Measurements from ENCODE around the gene IGF2BP2. TPM values are rescaled to one million over a fixed set of nuclear protein-coding genes. Genes with fewer than 3 reads are reported as not detected.

Gene IGF2BP2
- total RNA-seq, 1 donor from 2014 or later = 17.9 TPM

GRCh38 chr3:185737740-185738680, 86.8 kb downstream of the IGF2BP2 start:
- no peak for TF ChIP-seq CTCF (IDR thresholded peaks at IDR 0.05; ENCODE audit: borderline replicate concordance)
- Histone ChIP-seq H3K9me3 (replicated peaks) (no peaks in the 10 kb centered on the region), H3K4me1 (no peaks in the 10 kb centered on the region), H3K36me3 (no peaks in the 10 kb centered on the region), H3K27me3 (ENCODE audit: low read depth) (no peaks in the 10 kb centered on the region), H3K4me3 (no peak overlapping the region), H3K27ac (replicated peaks) (no peak overlapping the region)
- intact Hi-C loops (cut with micrococcal nuclease) = no loop called here
- DNase-seq = no peak

GRCh38 chr3:185737020-185737419, 87.8 kb downstream of the IGF2BP2 start:
- no peaks in the 10 kb centered on the region for H3K4me1 ChIP-seq
- H3K27me3 ChIP-seq (ENCODE audit: low read depth) = no peaks in the 10 kb centered on the region
- H3K9me3 ChIP-seq (replicated peaks) = no peaks in the 10 kb centered on the region
- no peak overlapping the region for H3K27ac ChIP-seq (replicated peaks)
- intact Hi-C loops (cut with micrococcal nuclease) = no loop called here
- DNase-seq = no peak
- no peak for TF ChIP-seq CTCF (IDR thresholded peaks at IDR 0.05; ENCODE audit: borderline replicate concordance)
- no peaks in the 10 kb centered on the region for H3K36me3 ChIP-seq
- no peak overlapping the region for H3K4me3 ChIP-seq

- Histone ChIP-seq H3K9me3 (replicated peaks) (no peaks in the 10 kb centered on the region), H3K4me3 (no peak overlapping the region), H3K36me3 (no peaks in the 10 kb centered on the region), H3K27ac (replicated peaks) (no peak overlapping the region), H3K4me1 (no peaks in the 10 kb centered on the region), H3K27me3 (ENCODE audit: low read depth) (no peaks in the 10 kb centered on the region)
- no peak for DNase-seq
- intact Hi-C loops (cut with micrococcal nuclease) = no loop called here
- no peak for TF ChIP-seq CTCF (IDR thresholded peaks at IDR 0.05; ENCODE audit: borderline replicate concordance)
Measured at GRCh38 chr3:185734725-185735096, 90.1 kb downstream of the IGF2BP2 start.

GRCh38 chr3:185733980-185734724, 90.7 kb downstream of the IGF2BP2 start:
- H3K4me1 ChIP-seq = no peaks in the 10 kb centered on the region
- H3K36me3 ChIP-seq = no peaks in the 10 kb centered on the region
- intact Hi-C loops (cut with micrococcal nuclease) = no loop called here
- no peak overlapping the region for H3K4me3 ChIP-seq
- H3K27ac ChIP-seq (replicated peaks) = no peak overlapping the region
- peak; percentile 60 for TF ChIP-seq CTCF (IDR thresholded peaks at IDR 0.05; ENCODE audit: borderline replicate concordance)
- DNase-seq = no peak
- no peaks in the 10 kb centered on the region for H3K27me3 ChIP-seq (ENCODE audit: low read depth)
- no peaks in the 10 kb centered on the region for H3K9me3 ChIP-seq (replicated peaks)

- H3K27ac ChIP-seq (replicated peaks) = no peak overlapping the region
- H3K9me3 ChIP-seq (replicated peaks) = no peaks in the 10 kb centered on the region
- no peak overlapping the region for H3K4me3 ChIP-seq
- H3K4me1 ChIP-seq = no peaks in the 10 kb centered on the region
- TF ChIP-seq CTCF (IDR thresholded peaks at IDR 0.05; ENCODE audit: borderline replicate concordance) = no peak
- H3K36me3 ChIP-seq = no peaks in the 10 kb centered on the region
- no peak for DNase-seq
- intact Hi-C loops (cut with micrococcal nuclease) = no loop called here
- no peaks in the 10 kb centered on the region for H3K27me3 ChIP-seq (ENCODE audit: low read depth)
Measured at GRCh38 chr3:185732782-185733181, 92.1 kb downstream of the IGF2BP2 start.
